Measurements from ENCODE around the gene RAD51.

DNA sequence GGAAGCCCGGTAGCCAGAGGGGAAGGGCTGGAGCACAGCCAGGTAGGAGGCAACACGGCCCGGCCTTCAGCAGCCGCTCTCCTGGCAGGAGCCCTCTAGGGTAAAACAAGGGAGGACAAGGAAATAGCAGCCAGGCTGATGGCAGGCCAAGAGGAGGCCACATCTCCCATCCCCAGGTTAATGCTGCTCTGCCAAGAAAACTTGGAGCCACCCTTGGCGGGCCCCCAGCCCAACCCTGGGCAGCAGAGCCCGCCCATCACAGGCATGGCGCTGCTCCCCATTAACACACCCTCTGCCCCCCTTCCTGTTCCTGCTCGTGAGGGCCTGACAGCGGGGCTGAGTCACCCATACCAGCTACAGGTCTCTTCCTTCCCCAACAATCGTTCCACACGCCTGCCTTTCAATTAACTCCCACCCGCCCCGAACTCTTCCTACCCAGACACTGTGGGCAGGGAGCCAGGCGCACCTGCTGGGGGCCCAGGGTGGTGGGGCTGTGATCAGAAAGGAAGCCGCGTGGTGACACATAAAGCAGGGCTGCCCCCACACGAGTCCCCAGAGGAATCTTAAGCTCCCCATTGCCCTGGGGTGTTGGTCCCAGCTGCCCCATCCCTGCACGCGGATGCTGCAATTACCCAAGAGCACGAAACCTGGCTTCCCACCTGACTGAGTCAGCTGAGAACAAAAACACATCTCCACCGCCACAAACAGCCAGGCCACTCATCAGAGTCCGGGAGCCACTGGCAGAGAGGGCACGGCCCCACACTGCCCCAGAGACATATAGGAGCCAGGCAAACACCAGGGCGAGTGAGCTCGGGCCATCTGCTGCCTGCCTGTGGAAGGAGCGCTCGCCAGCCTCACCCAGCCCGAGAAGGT, 74.5 kb downstream of the RAD51 start, which contains the start of gene C15orf62:
- TF ChIP-seq RFX5 (IDR thresholded peaks at IDR 0.05; ENCODE audit: borderline replicate concordance, low read depth, low read length) (no peak), POU5F1 (IDR thresholded peaks at IDR 0.05; ENCODE audit: low read depth, low read length) (no peak), POLR2A (IDR thresholded peaks at IDR 0.05; ENCODE audit: control extremely low read depth in 1 of 2, low read depth in 2 of 2, low read length in 2 of 2) (no peak; a peak in 1 of 3 replicates), EZH2 (IDR thresholded peaks at IDR 0.05; ENCODE audit: low read depth, low read length, severe bottlenecking) (no peak), POLR2AphosphoS5 (IDR thresholded peaks at IDR 0.05; ENCODE audit: low read depth, low read length) (no peak), TCF12 (IDR thresholded peaks at IDR 0.05; ENCODE audit: low read depth, low read length) (no peak), RNF2 (IDR thresholded peaks at IDR 0.05; ENCODE audit: borderline replicate concordance, low read depth, low read length, missing control alignments, poor library complexity, severe bottlenecking) (no peak), SP1 (IDR thresholded peaks at IDR 0.05; ENCODE audit: low read depth, low read length) (no peak), FOSL1 (IDR thresholded peaks at IDR 0.05; ENCODE audit: insufficient read depth, low read depth, low read length) (no peak), CHD1 (IDR thresholded peaks at IDR 0.05; ENCODE audit: low read depth, low read length) (no peak), NRF1 (IDR thresholded peaks at IDR 0.05; ENCODE audit: low read depth, low read length) (no peak), KDM1A (IDR thresholded peaks at IDR 0.05; ENCODE audit: borderline replicate concordance, low read length) (no peak)
- TF ChIP-seq, protein P1, sequence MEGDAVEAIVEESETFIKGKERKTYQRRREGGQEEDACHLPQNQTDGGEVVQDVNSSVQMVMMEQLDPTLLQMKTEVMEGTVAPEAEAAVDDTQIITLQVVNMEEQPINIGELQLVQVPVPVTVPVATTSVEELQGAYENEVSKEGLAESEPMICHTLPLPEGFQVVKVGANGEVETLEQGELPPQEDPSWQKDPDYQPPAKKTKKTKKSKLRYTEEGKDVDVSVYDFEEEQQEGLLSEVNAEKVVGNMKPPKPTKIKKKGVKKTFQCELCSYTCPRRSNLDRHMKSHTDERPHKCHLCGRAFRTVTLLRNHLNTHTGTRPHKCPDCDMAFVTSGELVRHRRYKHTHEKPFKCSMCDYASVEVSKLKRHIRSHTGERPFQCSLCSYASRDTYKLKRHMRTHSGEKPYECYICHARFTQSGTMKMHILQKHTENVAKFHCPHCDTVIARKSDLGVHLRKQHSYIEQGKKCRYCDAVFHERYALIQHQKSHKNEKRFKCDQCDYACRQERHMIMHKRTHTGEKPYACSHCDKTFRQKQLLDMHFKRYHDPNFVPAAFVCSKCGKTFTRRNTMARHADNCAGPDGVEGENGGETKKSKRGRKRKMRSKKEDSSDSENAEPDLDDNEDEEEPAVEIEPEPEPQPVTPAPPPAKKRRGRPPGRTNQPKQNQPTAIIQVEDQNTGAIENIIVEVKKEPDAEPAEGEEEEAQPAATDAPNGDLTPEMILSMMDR (IDR thresholded peaks at IDR 0.05; ENCODE audit: control extremely low read depth in 1 of 3, insufficient read depth in 1 of 3, low read depth in 1 of 3, low read length in 3 of 3) = no peak
- TF ChIP-seq, protein P2, sequence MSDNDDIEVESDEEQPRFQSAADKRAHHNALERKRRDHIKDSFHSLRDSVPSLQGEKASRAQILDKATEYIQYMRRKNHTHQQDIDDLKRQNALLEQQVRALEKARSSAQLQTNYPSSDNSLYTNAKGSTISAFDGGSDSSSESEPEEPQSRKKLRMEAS (IDR thresholded peaks at IDR 0.05) = no peak
